ENCODE results near the gene GYS1.

- TF ChIP-seq CTCF (IDR thresholded peaks at IDR 0.05) (no peak), POLR2AphosphoS5 (IDR thresholded peaks at IDR 0.05) (peak; percentile 62 to 77 (median 68)), POLR2A (IDR thresholded peaks at IDR 0.05) (peak; percentile 17)
Measured at GRCh38 chr19:48963371-48964204, 29.5 kb downstream of the GYS1 start.
